Spleen (tissue), 7 donors: Measurements from ENCODE around the gene NEK1.

Source experiments
- POLR2A ChIP-seq, 3 donors: fragments of 450-650 bp; IDR thresholded peaks; one replicate each; pipeline ENCODE4 v1.5.1; 2017; ENCODE audit warnings: antibody characterized with exemption in 3 of 3, mild to moderate bottlenecking in 1 of 3
- TF ChIP-seq, protein P1 (sequence below), 11 experiments: fragments of 200-600 bp in 7 of 11; fragments of 450-650 bp in 4 of 11; sonication (generic) in 4 of 11; IDR thresholded peaks in 8 of 11; conservative IDR thresholded peaks in 3 of 11; 1 replicate in 7 of 11; 2 replicates in 4 of 11; pipeline versions ENCODE4 v1.4.0 to v1.8.0; 2016 to 2021; ENCODE audit warnings: antibody characterized with exemption in 11 of 11, inconsistent platforms in 4 of 11, mild to moderate bottlenecking in 1 of 11
- donor health status: DM: no; HTN: no; CAD: no; lungs with moderate emphysema.
- donor health status: DM: no; HTN: no; CAD: no.
- donor health status: DM: no; HTN: no; CAD: no.

DNA sequence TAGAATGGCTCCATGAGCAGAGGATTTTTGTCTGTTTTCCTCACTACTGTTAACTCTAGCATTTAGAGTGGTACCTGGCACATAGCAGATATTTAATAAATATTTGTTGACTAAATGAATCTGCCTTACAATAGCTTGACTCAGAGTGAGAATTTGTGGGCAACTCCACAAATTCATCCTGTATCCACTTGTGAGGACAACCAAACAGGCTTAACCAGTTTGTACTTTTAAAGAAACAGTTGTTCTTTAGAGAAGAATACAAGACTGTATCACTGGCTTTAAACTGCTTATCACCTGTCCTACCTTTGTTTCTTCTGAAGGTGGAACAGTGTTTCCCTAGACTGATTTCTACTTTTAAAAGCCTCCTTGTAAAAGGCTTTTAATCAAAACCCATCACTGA is 200.3 kb downstream of the NEK1 start:
- TF ChIP-seq POLR2A (IDR thresholded peaks at IDR 0.05) = no peak
- TF ChIP-seq, protein P1, sequence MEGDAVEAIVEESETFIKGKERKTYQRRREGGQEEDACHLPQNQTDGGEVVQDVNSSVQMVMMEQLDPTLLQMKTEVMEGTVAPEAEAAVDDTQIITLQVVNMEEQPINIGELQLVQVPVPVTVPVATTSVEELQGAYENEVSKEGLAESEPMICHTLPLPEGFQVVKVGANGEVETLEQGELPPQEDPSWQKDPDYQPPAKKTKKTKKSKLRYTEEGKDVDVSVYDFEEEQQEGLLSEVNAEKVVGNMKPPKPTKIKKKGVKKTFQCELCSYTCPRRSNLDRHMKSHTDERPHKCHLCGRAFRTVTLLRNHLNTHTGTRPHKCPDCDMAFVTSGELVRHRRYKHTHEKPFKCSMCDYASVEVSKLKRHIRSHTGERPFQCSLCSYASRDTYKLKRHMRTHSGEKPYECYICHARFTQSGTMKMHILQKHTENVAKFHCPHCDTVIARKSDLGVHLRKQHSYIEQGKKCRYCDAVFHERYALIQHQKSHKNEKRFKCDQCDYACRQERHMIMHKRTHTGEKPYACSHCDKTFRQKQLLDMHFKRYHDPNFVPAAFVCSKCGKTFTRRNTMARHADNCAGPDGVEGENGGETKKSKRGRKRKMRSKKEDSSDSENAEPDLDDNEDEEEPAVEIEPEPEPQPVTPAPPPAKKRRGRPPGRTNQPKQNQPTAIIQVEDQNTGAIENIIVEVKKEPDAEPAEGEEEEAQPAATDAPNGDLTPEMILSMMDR (IDR thresholded peaks at IDR 0.05 in 8 of 11, conservative IDR thresholded peaks at IDR 0.05 in 3 of 11) = no peak
